Fibroblast of lung (primary cell): Measurements from ENCODE around the gene PROSER2. TPM values are rescaled to one million over a fixed set of nuclear protein-coding genes. Genes with fewer than 3 reads are reported as not detected.

Source experiments
- DNase-seq, 2 donors: peaks; one replicate each; pipeline versions ENCODE4 v3.0.0 to v3.0.0-alpha.2; 2010; ENCODE audit warnings: low read depth in 2 of 2
- H2AFZ ChIP-seq: 2 replicates; pipeline ENCODE4 v1.5.1; 2012; ENCODE audit warnings: low read length, control low read depth, inconsistent platforms
- H3K27ac ChIP-seq: 2 replicates; pipeline ENCODE4 v1.5.1; 2011; ENCODE audit warnings: low read length, control low read depth; ENCODE audit not compliant: insufficient read depth
- H3K27me3 ChIP-seq: 2 replicates; pipeline ENCODE4 v1.5.1; 2011; ENCODE audit warnings: mild to moderate bottlenecking, low read length; ENCODE audit not compliant: control insufficient read depth, insufficient read depth
- H3K36me3 ChIP-seq: 2 replicates; pipeline ENCODE4 v1.5.1; 2011; ENCODE audit warnings: low read length; ENCODE audit not compliant: control insufficient read depth, insufficient read depth
- H3K4me1 ChIP-seq: 2 replicates; pipeline ENCODE4 v1.5.1; 2011; ENCODE audit warnings: low read length; ENCODE audit not compliant: control insufficient read depth, insufficient read depth; ENCODE audit errors: extremely low read depth
- H3K4me2 ChIP-seq: 2 replicates; pipeline ENCODE4 v1.5.1; 2011; ENCODE audit warnings: low read length, control low read depth; ENCODE audit not compliant: insufficient read depth; ENCODE audit errors: extremely low read depth
- H3K4me3 ChIP-seq, 4 experiments: fragments of 200-600 bp in 1 of 4; sonication (generic) in 1 of 4; replicated peaks in 1 of 4; 2 replicates each; pipeline ENCODE4 v1.5.1; 2011 to 2016; ENCODE audit warnings: low read length in 4 of 4, low read depth in 3 of 4, mild to moderate bottlenecking in 3 of 4, control low read depth in 2 of 4, inconsistent platforms in 1 of 4, mixed read lengths in 1 of 4; ENCODE audit not compliant: insufficient read depth in 1 of 4; ENCODE audit errors: control extremely low read depth in 1 of 4
- H3K79me2 ChIP-seq: 2 replicates; pipeline ENCODE4 v1.5.1; 2012; ENCODE audit warnings: mild to moderate bottlenecking, low read length, inconsistent platforms; ENCODE audit not compliant: control insufficient read depth, insufficient read depth
- H3K9ac ChIP-seq: 2 replicates; pipeline ENCODE4 v1.5.1; 2011; ENCODE audit warnings: mild to moderate bottlenecking, low read length, control low read depth; ENCODE audit not compliant: insufficient read depth
- H3K9me3 ChIP-seq: 2 replicates; pipeline ENCODE4 v1.5.1; 2012; ENCODE audit warnings: low read depth, low read length; ENCODE audit not compliant: control insufficient read depth, insufficient read depth
- H4K20me1 ChIP-seq: 2 replicates; pipeline ENCODE4 v1.5.1; 2011; ENCODE audit warnings: low read length; ENCODE audit not compliant: control insufficient read depth, insufficient read depth; ENCODE audit errors: extremely low read depth
- EZH2 ChIP-seq: IDR thresholded peaks from 2 replicates; pipeline ENCODE4 v1.5.1; 2012; ENCODE audit warnings: low read length, control low read depth, mild to moderate bottlenecking; ENCODE audit errors: missing control alignments
- polyA plus RNA-seq, 2 donors: library from polyadenylated mRNA; depleted of rRNA in 1 of 2; stranded (reverse) in 1 of 2; unstranded in 1 of 2; fragments of >200 nt; gene quantifications; 2 replicates each; pipeline ENCODE4 v1.2.1, GENCODE V29; 2011 to 2012; ENCODE audit warnings: missing spikeins in 1 of 2
- total RNA-seq: library from RNA; depleted of rRNA; stranded (reverse); fragments of >200 nt; gene quantifications from 2 replicates; pipeline ENCODE4 v1.2.1, GENCODE V29; 2014
- TF ChIP-seq, protein P1 (sequence below), 2 donors: IDR thresholded peaks in 1 of 2; conservative IDR thresholded peaks in 1 of 2; 1 replicate in 1 of 2; 2 replicates in 1 of 2; pipeline ENCODE4 v1.5.1; 2011 to 2012; ENCODE audit warnings: low read length in 2 of 2, control low read depth in 1 of 2, inconsistent platforms in 1 of 2, low read depth in 1 of 2, mild to moderate bottlenecking in 1 of 2

PROSER2 gene
- total and polyA plus RNA-seq, 2 donors (not counting 1 experiment from before 2014, with no cell fraction given): 1.2 to 2.6 TPM

DNA sequence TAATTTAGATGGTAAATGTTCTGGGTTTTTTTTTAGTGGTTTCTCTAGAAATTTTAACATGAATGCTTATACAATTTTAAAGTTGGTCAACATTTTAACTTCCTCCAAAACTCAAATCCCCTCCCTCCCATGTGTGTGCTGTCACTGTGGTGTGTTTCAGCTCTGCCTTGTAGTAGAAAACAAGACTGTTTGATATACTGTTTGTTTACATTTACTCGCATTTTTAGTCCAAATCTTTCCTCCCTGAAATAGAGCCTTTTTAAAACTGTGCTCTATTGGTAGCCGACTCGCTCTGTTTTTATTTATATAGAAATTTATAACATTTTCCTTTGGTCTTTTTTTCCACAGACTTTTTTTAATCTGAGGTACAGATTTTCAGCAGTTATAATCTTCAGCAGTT, 19.3 kb downstream of the PROSER2 start:
- DNase-seq: peak in 1 of 2 donors; percentile 12
- H3K27ac ChIP-seq: no peak overlapping the region
- H3K4me3 ChIP-seq: no peak overlapping the region
- no peaks in the 10 kb centered on the region for H3K36me3 ChIP-seq
- H3K79me2 ChIP-seq: no peaks in the 10 kb centered on the region
- no peaks in the 10 kb centered on the region for H4K20me1 ChIP-seq
- TF ChIP-seq, protein P1, sequence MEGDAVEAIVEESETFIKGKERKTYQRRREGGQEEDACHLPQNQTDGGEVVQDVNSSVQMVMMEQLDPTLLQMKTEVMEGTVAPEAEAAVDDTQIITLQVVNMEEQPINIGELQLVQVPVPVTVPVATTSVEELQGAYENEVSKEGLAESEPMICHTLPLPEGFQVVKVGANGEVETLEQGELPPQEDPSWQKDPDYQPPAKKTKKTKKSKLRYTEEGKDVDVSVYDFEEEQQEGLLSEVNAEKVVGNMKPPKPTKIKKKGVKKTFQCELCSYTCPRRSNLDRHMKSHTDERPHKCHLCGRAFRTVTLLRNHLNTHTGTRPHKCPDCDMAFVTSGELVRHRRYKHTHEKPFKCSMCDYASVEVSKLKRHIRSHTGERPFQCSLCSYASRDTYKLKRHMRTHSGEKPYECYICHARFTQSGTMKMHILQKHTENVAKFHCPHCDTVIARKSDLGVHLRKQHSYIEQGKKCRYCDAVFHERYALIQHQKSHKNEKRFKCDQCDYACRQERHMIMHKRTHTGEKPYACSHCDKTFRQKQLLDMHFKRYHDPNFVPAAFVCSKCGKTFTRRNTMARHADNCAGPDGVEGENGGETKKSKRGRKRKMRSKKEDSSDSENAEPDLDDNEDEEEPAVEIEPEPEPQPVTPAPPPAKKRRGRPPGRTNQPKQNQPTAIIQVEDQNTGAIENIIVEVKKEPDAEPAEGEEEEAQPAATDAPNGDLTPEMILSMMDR (conservative IDR thresholded peaks at IDR 0.05 in 1 of 2, IDR thresholded peaks at IDR 0.05 in 1 of 2; ENCODE audit: low read depth in 1 of 2, low read length in 2 of 2): no peak
- TF ChIP-seq EZH2: no peak
- no peak overlapping the region for H3K9ac ChIP-seq
- no peak overlapping the region for H3K4me2 ChIP-seq
- H3K4me1 ChIP-seq: no peaks in the 10 kb centered on the region
- H2AFZ ChIP-seq: no peak overlapping the region
- no peaks in the 10 kb centered on the region for H3K9me3 ChIP-seq
- H3K27me3 ChIP-seq: no peaks in the 10 kb centered on the region

DNA sequence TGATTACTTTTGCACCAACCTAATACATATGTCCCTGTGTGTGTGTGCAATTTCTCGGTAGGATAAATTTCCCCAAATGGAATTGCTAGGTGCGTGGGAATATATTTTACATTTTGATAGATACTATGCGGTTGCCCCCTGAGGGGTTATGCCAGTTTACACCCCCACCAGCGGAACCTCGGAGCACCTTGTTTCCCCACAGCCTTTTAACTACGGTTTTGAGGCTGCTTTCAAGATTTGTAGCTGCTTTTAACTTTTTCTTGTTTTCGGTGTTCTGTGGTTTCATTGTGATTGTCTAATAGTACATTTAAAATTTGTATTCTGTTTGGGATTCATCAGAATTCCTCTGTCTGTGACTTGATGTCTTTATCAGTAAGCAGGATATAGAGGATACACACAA, 22.0 kb downstream of the PROSER2 start:
- no peaks in the 10 kb centered on the region for H3K79me2 ChIP-seq
- H2AFZ ChIP-seq: no peak overlapping the region
- no peaks in the 10 kb centered on the region for H3K36me3 ChIP-seq
- H3K4me2 ChIP-seq: no peak overlapping the region
- TF ChIP-seq, protein P1 (conservative IDR thresholded peaks at IDR 0.05 in 1 of 2, IDR thresholded peaks at IDR 0.05 in 1 of 2; ENCODE audit: low read depth in 1 of 2, low read length in 2 of 2): no peak
- TF ChIP-seq EZH2: no peak
- DNase-seq: no peak
- H3K4me1 ChIP-seq: no peaks in the 10 kb centered on the region
- no peaks in the 10 kb centered on the region for H3K9me3 ChIP-seq
- H3K27me3 ChIP-seq: no peaks in the 10 kb centered on the region
- H3K27ac ChIP-seq: no peak overlapping the region
- no peaks in the 10 kb centered on the region for H4K20me1 ChIP-seq
- no peak overlapping the region for H3K9ac ChIP-seq
- H3K4me3 ChIP-seq: no peak overlapping the region

DNA sequence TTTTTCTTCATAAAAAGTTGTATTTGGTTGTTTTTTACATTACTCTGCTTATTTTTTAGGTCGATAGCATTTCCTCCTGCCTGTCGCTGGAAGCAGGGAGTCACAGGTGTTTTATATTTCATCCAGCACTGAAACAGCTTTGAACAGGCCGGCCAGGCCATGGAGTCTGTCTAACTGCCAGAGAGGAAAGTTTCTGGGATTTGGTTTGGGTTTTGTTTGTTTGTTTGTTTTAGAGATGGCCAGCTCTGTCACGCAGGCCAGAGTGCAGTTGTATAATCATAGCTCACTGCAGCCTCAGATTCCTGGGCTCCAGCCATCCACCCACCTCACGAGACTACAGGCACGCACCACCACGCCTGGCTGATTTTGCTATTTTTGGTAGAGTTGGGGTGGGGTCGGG, 23.4 kb downstream of the PROSER2 start:
- TF ChIP-seq, protein P1 (conservative IDR thresholded peaks at IDR 0.05 in 1 of 2, IDR thresholded peaks at IDR 0.05 in 1 of 2; ENCODE audit: low read depth in 1 of 2, low read length in 2 of 2): no peak
- no peak for TF ChIP-seq EZH2
- no peak overlapping the region for H2AFZ ChIP-seq
- H3K27ac ChIP-seq: no peak overlapping the region
- DNase-seq: no peak
- no peaks in the 10 kb centered on the region for H3K79me2 ChIP-seq
- H3K4me1 ChIP-seq: no peaks in the 10 kb centered on the region
- no peak overlapping the region for H3K4me2 ChIP-seq
- no peaks in the 10 kb centered on the region for H3K9me3 ChIP-seq
- H3K36me3 ChIP-seq: no peaks in the 10 kb centered on the region
- no peak overlapping the region for H3K9ac ChIP-seq
- no peak overlapping the region for H3K4me3 ChIP-seq
- no peaks in the 10 kb centered on the region for H3K27me3 ChIP-seq
- H4K20me1 ChIP-seq: no peaks in the 10 kb centered on the region
